ENCODE results near the gene RAB3B. TPM values are rescaled to one million over a fixed set of nuclear protein-coding genes. Genes with fewer than 3 reads are reported as not detected.

RAB3B gene
- total RNA-seq, 2 donors from 2014 or later: 0.04 TPM; not detected in 1

DNA sequence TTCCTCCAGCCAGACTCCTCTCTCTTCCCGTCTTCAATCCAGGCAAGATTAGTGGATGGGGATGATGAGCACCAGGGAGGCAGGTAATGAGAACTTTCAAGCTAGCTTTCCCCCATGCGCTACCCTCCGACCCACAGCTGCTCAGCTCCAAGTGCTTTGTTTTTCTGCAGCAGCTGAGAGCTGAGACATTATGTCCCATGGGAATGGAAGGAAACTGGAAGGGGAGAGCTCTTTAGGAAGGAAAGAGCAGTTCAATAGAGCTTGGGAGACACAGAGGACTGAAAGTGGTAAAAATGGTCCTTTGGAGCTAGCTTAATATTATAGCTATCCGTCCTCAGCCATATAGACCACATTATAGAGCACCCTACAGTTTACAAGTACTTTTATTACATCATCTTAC is 39.8 kb downstream of the RAB3B start:
- Histone ChIP-seq H3K36me3 (no peaks in the 10 kb centered on the region), H3K4me3 (no peak overlapping the region), H3K27me3 (no peaks in the 10 kb centered on the region), H3K27ac (no peak overlapping the region), H3K4me1 (no peaks in the 10 kb centered on the region), H3K9me3 (no peaks in the 10 kb centered on the region)
- no peak for DNase-seq (ENCODE audit: low spot score)
- TF ChIP-seq, protein P1, sequence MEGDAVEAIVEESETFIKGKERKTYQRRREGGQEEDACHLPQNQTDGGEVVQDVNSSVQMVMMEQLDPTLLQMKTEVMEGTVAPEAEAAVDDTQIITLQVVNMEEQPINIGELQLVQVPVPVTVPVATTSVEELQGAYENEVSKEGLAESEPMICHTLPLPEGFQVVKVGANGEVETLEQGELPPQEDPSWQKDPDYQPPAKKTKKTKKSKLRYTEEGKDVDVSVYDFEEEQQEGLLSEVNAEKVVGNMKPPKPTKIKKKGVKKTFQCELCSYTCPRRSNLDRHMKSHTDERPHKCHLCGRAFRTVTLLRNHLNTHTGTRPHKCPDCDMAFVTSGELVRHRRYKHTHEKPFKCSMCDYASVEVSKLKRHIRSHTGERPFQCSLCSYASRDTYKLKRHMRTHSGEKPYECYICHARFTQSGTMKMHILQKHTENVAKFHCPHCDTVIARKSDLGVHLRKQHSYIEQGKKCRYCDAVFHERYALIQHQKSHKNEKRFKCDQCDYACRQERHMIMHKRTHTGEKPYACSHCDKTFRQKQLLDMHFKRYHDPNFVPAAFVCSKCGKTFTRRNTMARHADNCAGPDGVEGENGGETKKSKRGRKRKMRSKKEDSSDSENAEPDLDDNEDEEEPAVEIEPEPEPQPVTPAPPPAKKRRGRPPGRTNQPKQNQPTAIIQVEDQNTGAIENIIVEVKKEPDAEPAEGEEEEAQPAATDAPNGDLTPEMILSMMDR (IDR thresholded peaks at IDR 0.05): no peak

DNA sequence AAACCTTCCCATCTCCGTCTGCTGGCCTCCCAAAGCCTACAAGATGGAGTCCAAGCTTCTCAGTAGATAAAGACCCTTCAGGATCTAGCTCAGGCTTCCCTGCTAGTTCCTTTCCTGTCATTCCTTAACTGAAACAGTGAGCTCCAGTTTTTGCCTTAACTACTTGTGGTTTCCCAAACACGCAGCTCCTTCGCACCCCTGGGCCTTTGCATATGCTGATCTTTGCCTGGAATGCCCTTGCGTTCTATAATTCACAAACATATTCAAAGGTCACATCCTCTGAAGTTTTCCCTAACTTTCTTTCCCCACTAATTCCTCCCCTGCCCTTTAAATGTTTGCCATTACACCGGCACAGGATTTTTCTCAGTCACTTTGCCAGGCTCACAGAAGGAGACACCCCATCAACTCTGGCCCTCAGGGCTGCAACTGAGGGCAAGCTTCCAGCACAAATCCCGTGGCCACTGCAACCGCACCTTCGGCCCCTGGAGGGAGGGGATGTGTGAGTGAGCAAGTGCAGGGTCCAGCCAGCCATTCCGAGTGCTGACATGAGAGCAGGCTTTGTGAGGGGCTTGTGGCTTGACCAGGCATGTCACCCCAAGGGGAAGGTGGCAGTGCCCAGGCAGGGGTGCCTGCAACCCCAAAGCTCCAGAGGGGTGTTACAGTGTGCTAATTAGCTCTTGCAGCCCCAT is 41.3 kb downstream of the RAB3B start:
- H3K4me1 ChIP-seq: no peaks in the 10 kb centered on the region
- TF ChIP-seq, protein P1 (IDR thresholded peaks at IDR 0.05): no peak
- no peaks in the 10 kb centered on the region for H3K36me3 ChIP-seq
- H3K27ac ChIP-seq: no peak overlapping the region
- H3K27me3 ChIP-seq: no peaks in the 10 kb centered on the region
- DNase-seq (ENCODE audit: low spot score): no peak
- H3K9me3 ChIP-seq: no peaks in the 10 kb centered on the region
- H3K4me3 ChIP-seq: no peak overlapping the region

DNA sequence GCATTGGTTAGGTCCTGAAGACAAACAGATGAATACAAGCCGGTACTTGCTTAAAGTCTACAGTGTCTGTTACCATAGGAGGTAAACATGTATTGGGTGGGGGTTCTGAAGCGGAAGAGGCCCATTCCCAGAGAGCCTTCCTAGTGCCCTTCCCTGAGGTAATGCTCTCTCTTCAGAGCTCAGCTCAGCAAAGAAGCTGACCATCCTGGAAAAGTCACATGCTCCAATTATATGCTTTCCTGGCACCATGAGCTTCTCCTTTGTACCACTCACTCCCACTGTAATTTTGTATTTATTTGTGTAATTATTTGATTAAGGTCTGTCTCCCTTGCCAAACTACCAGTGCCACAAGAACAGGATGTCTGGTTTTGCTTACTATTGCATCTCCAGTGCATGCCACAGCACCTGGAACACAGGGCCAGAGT is 42.0 kb downstream of the RAB3B start:
- H3K9me3 ChIP-seq: no peaks in the 10 kb centered on the region
- H3K27ac ChIP-seq: no peak overlapping the region
- TF ChIP-seq, protein P1 (IDR thresholded peaks at IDR 0.05): no peak
- H3K4me1 ChIP-seq: no peaks in the 10 kb centered on the region
- no peak overlapping the region for H3K4me3 ChIP-seq
- H3K36me3 ChIP-seq: no peaks in the 10 kb centered on the region
- DNase-seq (ENCODE audit: low spot score): no peak
- H3K27me3 ChIP-seq: no peaks in the 10 kb centered on the region

DNA sequence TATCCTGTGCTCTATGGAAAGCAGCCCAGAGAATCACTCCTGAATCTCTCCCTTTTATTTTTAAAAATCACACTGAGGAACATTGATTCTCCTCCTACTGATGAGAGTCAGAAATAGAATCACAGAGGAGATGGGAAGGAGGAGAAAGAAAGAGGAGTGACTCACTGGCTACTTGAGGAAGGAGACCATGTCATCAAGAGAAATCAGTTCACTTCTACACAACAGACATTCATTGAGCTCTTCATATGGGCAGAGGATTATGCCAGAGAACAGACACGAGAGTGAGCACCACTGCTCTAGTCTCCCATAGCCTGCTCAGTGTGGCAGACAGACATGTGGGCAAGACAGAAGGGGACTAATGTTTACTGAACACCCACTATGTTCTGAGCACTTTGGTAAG is 44.2 kb downstream of the RAB3B start:
- TF ChIP-seq, protein P1 (IDR thresholded peaks at IDR 0.05): no peak
- no peak for DNase-seq (ENCODE audit: low spot score)
- Histone ChIP-seq H3K27me3 (no peaks in the 10 kb centered on the region), H3K36me3 (no peaks in the 10 kb centered on the region), H3K4me1 (no peaks in the 10 kb centered on the region), H3K27ac (no peak overlapping the region), H3K4me3 (no peak overlapping the region), H3K9me3 (peaks cover 0 to 10% of the 10 kb centered on the region in 2 donors)

DNA sequence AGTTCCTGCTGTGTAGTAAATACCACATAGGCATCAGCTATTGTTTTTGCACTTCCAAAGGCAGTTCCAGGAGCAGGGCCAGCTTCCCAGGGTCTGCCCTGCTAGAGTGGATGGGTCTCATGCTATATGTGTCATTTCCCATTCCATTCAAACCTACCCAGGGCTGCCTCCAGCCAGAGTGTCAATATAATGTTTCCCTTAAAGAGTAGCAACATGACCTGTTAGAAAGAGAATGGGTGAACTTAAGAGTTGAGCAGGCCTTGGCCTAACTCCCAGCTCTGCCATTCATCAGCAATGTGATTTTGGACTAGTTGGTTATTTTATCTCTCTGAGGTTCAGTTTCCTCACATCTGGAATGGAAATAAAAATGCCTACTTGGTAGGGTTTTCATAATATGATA is 44.9 kb downstream of the RAB3B start:
- no peaks in the 10 kb centered on the region for H3K36me3 ChIP-seq

More for the DNA sequence above, 44.9 kb downstream of the RAB3B start:
- Histone ChIP-seq H3K9me3 (peaks cover 0 to 17% of the 10 kb centered on the region in 2 donors), H3K4me3 (no peak overlapping the region), H3K27ac (no peak overlapping the region), H3K27me3 (no peaks in the 10 kb centered on the region), H3K4me1 (no peaks in the 10 kb centered on the region)
- TF ChIP-seq, protein P1 (IDR thresholded peaks at IDR 0.05): no peak
- no peak for DNase-seq (ENCODE audit: low spot score)
